HL-60 (cell line): ENCODE data around the gene CT47A1.

Experiments
- POLR2AphosphoS5 ChIP-seq: IDR thresholded peaks from 2 replicates; pipeline ENCODE4 v1.6.1; 2012; ENCODE audit warnings: low read depth
- SPI1 ChIP-seq: IDR thresholded peaks from 2 replicates; pipeline ENCODE4 v1.6.1; 2012; ENCODE audit warnings: low read depth, mild to moderate bottlenecking, borderline replicate concordance
- TF ChIP-seq, protein P1 (sequence below): IDR thresholded peaks from one replicate; pipeline ENCODE4 v1.5.1; 2011; ENCODE audit warnings: low read length, control low read depth, inconsistent platforms; ENCODE audit not compliant: insufficient read depth
- TF ChIP-seq, protein P2 (sequence below): IDR thresholded peaks from 2 replicates; pipeline ENCODE4 v1.6.1; 2012; ENCODE audit warnings: low read depth; ENCODE audit not compliant: insufficient replicate concordance

DNA sequence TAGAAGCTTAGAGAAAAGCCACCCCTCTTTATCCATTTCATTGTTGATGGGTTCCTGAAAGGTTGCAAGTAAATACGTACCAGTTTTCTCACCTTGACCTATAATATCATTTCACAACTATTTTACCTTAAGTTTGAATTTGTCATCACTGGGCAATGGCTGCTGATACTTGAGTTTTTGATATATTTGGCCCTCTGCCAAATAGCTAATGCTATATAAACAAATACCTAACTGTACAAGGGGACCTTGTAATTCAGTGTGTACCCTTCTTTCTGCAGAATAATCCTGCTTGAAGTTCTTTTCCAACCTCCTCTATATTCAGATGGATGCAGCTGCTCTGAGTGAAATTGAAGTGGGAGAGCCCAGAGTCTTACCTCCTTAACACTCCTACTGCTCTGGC is 42.9 kb upstream of the CT47A1 start:
- TF ChIP-seq, protein P1, sequence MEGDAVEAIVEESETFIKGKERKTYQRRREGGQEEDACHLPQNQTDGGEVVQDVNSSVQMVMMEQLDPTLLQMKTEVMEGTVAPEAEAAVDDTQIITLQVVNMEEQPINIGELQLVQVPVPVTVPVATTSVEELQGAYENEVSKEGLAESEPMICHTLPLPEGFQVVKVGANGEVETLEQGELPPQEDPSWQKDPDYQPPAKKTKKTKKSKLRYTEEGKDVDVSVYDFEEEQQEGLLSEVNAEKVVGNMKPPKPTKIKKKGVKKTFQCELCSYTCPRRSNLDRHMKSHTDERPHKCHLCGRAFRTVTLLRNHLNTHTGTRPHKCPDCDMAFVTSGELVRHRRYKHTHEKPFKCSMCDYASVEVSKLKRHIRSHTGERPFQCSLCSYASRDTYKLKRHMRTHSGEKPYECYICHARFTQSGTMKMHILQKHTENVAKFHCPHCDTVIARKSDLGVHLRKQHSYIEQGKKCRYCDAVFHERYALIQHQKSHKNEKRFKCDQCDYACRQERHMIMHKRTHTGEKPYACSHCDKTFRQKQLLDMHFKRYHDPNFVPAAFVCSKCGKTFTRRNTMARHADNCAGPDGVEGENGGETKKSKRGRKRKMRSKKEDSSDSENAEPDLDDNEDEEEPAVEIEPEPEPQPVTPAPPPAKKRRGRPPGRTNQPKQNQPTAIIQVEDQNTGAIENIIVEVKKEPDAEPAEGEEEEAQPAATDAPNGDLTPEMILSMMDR: no peak
- TF ChIP-seq POLR2AphosphoS5 (no peak), SPI1 (no peak)
- TF ChIP-seq, protein P2, sequence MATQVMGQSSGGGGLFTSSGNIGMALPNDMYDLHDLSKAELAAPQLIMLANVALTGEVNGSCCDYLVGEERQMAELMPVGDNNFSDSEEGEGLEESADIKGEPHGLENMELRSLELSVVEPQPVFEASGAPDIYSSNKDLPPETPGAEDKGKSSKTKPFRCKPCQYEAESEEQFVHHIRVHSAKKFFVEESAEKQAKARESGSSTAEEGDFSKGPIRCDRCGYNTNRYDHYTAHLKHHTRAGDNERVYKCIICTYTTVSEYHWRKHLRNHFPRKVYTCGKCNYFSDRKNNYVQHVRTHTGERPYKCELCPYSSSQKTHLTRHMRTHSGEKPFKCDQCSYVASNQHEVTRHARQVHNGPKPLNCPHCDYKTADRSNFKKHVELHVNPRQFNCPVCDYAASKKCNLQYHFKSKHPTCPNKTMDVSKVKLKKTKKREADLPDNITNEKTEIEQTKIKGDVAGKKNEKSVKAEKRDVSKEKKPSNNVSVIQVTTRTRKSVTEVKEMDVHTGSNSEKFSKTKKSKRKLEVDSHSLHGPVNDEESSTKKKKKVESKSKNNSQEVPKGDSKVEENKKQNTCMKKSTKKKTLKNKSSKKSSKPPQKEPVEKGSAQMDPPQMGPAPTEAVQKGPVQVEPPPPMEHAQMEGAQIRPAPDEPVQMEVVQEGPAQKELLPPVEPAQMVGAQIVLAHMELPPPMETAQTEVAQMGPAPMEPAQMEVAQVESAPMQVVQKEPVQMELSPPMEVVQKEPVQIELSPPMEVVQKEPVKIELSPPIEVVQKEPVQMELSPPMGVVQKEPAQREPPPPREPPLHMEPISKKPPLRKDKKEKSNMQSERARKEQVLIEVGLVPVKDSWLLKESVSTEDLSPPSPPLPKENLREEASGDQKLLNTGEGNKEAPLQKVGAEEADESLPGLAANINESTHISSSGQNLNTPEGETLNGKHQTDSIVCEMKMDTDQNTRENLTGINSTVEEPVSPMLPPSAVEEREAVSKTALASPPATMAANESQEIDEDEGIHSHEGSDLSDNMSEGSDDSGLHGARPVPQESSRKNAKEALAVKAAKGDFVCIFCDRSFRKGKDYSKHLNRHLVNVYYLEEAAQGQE: no peak
